Heart left ventricle (tissue), 16 donors: ENCODE results near the gene PARD3B. TPM values are rescaled to one million over a fixed set of nuclear protein-coding genes. Genes with fewer than 3 reads are reported as not detected.

Experiments used
- ATAC-seq, 4 donors: fragments of 200-7000 bp; cut with Tn5 transposase; one replicate each; pipeline ENCODE4 v1.9.1; 2020 to 2022; ENCODE audit warnings: moderate library complexity in 4 of 4, mild to moderate bottlenecking in 3 of 4, moderate number of reproducible peaks in 1 of 4
- DNase-seq, 5 donors: peaks; one replicate each; pipeline ENCODE4 v3.0.0-alpha.2; 2020
- H3K27ac ChIP-seq, 12 donors: fragments of 200-600 bp; sonication (generic) in 4 of 12; one replicate each; pipeline versions ENCODE4 v1.5.0 to v1.8.0; 2016 to 2022; ENCODE audit warnings: mild to moderate bottlenecking in 2 of 12
- H3K27me3 ChIP-seq, 9 donors: fragments of 200-600 bp; sonication (generic) in 2 of 9; one replicate each; pipeline versions ENCODE4 v1.5.1 to v1.8.0; 2016 to 2022; ENCODE audit warnings: mild to moderate bottlenecking in 3 of 9
- H3K36me3 ChIP-seq, 9 donors: fragments of 200-600 bp; sonication (generic) in 2 of 9; one replicate each; pipeline versions ENCODE4 v1.5.0 to v1.8.0; 2018 to 2022; ENCODE audit warnings: mild to moderate bottlenecking in 2 of 9
- H3K4me1 ChIP-seq, 12 donors: fragments of 200-600 bp; sonication (generic) in 4 of 12; one replicate each; pipeline versions ENCODE4 v1.5.0 to v1.8.0; 2016 to 2022; ENCODE audit warnings: mild to moderate bottlenecking in 3 of 12
- H3K4me3 ChIP-seq, 12 donors: fragments of 200-600 bp; sonication (generic) in 4 of 12; one replicate each; pipeline versions ENCODE4 v1.5.0 to v1.8.0; 2017 to 2022; ENCODE audit warnings: mild to moderate bottlenecking in 9 of 12, moderate library complexity in 4 of 12
- H3K9me3 ChIP-seq, 12 donors: fragments of 200-600 bp; sonication (generic) in 4 of 12; one replicate each; pipeline versions ENCODE4 v1.5.0 to v1.8.0; 2016 to 2022; ENCODE audit warnings: mild to moderate bottlenecking in 1 of 12
- POLR2A ChIP-seq, 2 donors: fragments of 450-650 bp; IDR thresholded peaks; one replicate each; pipeline ENCODE4 v1.6.1; 2017; ENCODE audit warnings: antibody characterized with exemption in 2 of 2, mild to moderate bottlenecking in 2 of 2, moderate library complexity in 2 of 2
- WGBS, 4 donors: extraction: QIAGEN DNeasy Blood & Tissue Kit in 2 of 4; methylation state at CpG; one replicate each; pipeline versions ENCODE4 v1.1.5 to v1.1.7; 2013 to 2018; 5-methylcytosine and 5-hydroxymethylcytosine counted together
- intact Hi-C, 10 donors: fragments of 100-400 bp; cut with DNase I; formaldehyde crosslinking; loops; one replicate each; pipeline versions ENCODE4 v1.11.1 to v1.14.2; 2022
- polyA plus RNA-seq, 2 donors: library from polyadenylated mRNA; stranded (reverse); fragments of 200-250 nt; gene quantifications; one replicate each; pipeline ENCODE4 v1.2.3, GENCODE V29; 2013
- total RNA-seq, 9 donors: library from RNA; depleted of rRNA in 2 of 9; stranded (reverse); fragments of >200 nt in 2 of 9; fragmentation: NEBNext Ultra II Directional in 3 of 9; extraction: Animal tissue kit (Norgen Biotek cat#: 25700) in 3 of 9; gene quantifications; one replicate each; pipeline versions ENCODE4 v1.1.0 to v1.2.4, GENCODE V29; 2016 to 2023
- TF ChIP-seq, protein P1 (sequence below), 12 donors: fragments of 200-600 bp; sonication (generic) in 4 of 12; IDR thresholded peaks; one replicate each; pipeline versions ENCODE4 v1.5.0 to v1.8.0; 2018 to 2022; ENCODE audit warnings: antibody characterized with exemption in 12 of 12, mild to moderate bottlenecking in 5 of 12
- donor health status: ischemic (EF 13 %, LVEDD 7.1; RV severe dilation, severe dysfunction).
- donor health status: healthy with polysubstance abuse.
- donor health status: DM: no; HTN: yes; CAD: no.
- donor health status: DM: no; HTN: no; CAD: no.
- donor health status: ischemic (EF 25% LVEDD 6.9; RV normal size, moderate dysfunction).
- donor health status: ischemic (EF 25% LVEDD 5.7; RV mildly dilated, moderate dysfunction).
- donor health status: healthy.
- donor health status: DM: yes; HTN: yes; CAD: no.
- donor health status: ischemic (EF 35%, LVEDD 5.7; RV mildly dilated, moderate dysfunction).
- donor health status: nonischemic (EF 11% LVEDD 7.7; RV severe dilation, severe dysfunction).
- donor health status: DM: yes; HTN: yes; CAD: no.
- donor health status: PGD.
- donor health status: ischemic (EF 29% LVEDD 5.4; RV normal size, mild dysfunction).
- donor health status: nonischemic (EF 23%, LVEDD 6.1; RV moderate dilation, normal function).

Gene PARD3B
- total and polyA plus RNA-seq, 11 donors = 0.71 to 15.1 (median 6.2) TPM

DNA sequence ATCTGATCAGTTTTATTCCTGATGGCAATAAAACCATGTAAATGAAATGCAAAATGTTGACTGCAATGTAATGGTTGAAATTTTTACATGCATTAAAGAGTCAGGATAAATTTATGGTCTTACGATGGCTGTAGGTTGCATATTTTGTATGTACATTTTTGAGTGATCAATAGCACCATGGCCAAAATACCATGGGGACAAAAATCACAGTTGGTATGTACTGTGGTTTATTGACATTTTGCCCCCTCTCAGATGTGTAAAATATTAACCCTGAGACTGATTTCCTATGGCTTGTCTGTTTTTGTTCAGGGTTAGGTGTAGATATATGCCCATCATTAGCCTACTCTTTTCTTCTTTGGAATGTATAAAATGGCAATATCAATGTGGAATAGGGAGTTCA is 138.1 kb downstream of the PARD3B start:
- ATAC-seq = no peak
- H3K4me1 ChIP-seq = peaks cover 0 to 14% (median 2%) of the 10 kb centered on the region in 12 donors
- no peak overlapping the region for H3K27ac ChIP-seq
- intact Hi-C loops = loop anchor here in 2 of 10 donors (10.0 kb wide), 2 partner anchors 229 to 429 kb away; no protein-coding TSS in a partner anchor
- no peak overlapping the region for H3K4me3 ChIP-seq
- WGBS, 4 donors = 95 to 100% (median 97%) methylated on average over 1 of the region's 1 CpG
- DNase-seq = no peak
- TF ChIP-seq, protein P1, sequence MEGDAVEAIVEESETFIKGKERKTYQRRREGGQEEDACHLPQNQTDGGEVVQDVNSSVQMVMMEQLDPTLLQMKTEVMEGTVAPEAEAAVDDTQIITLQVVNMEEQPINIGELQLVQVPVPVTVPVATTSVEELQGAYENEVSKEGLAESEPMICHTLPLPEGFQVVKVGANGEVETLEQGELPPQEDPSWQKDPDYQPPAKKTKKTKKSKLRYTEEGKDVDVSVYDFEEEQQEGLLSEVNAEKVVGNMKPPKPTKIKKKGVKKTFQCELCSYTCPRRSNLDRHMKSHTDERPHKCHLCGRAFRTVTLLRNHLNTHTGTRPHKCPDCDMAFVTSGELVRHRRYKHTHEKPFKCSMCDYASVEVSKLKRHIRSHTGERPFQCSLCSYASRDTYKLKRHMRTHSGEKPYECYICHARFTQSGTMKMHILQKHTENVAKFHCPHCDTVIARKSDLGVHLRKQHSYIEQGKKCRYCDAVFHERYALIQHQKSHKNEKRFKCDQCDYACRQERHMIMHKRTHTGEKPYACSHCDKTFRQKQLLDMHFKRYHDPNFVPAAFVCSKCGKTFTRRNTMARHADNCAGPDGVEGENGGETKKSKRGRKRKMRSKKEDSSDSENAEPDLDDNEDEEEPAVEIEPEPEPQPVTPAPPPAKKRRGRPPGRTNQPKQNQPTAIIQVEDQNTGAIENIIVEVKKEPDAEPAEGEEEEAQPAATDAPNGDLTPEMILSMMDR (IDR thresholded peaks at IDR 0.05) = no peak
- no peak for TF ChIP-seq POLR2A (IDR thresholded peaks at IDR 0.05)
- no peaks in the 10 kb centered on the region for H3K27me3 ChIP-seq
- no peaks in the 10 kb centered on the region for H3K36me3 ChIP-seq
- H3K9me3 ChIP-seq = no peaks in the 10 kb centered on the region

DNA sequence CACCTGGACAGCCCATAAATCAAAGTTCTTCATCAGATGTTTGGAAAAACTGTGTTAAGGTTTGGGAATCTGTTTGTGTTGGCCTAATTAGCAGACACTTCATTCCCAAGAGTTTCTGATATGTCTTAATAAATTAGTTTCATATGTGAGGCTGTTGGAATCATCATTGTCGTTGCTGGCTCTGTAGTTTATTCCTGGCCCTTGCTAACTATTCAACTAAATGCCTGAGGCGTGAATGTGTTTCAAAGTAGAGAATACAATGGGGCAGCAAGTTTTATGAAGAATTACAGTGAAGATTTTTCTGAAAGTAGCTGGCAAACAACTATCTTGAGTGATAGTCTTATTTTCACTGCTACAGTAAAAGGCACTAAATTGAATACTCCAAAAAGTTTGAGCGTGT is 141.1 kb downstream of the PARD3B start:
- Histone ChIP-seq H3K27ac (peak overlapping the region in 1 of 12 donors; percentile 36), H3K36me3 (no peaks in the 10 kb centered on the region), H3K4me1 (peaks cover 0 to 7% (median 2%) of the 10 kb centered on the region in 12 donors), H3K27me3 (no peaks in the 10 kb centered on the region), H3K4me3 (no peak overlapping the region), H3K9me3 (no peaks in the 10 kb centered on the region)
- intact Hi-C loops = loop anchor here in 2 of 10 donors (10.0 kb wide), 2 partner anchors 232 to 432 kb away; no protein-coding TSS in a partner anchor
- ATAC-seq (no peak), DNase-seq (no peak)
- 82 to 90% (median 86%) methylated on average over 3 of the region's 3 CpGs for WGBS, 4 donors
- TF ChIP-seq, protein P1 (IDR thresholded peaks at IDR 0.05) = no peak
- no peak for TF ChIP-seq POLR2A (IDR thresholded peaks at IDR 0.05)

DNA sequence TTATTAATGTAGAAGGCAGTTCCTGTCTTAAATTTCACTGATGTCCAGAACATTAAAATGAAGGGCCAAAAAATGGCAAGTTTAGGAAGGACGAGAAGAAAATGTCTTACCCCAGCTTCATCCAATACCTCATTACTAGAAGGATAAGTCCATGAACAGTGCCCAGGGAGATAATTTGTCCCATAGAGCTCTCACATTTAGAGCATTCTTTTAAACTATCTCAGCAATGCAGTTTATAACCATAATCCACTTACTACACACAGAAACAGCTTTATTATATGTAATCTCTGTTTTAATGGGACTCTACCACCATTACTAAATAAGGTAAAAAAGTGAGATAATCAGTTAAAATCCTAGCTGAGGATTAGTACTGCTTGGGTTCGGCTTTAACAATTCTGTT is 142.5 kb downstream of the PARD3B start:
- Histone ChIP-seq H3K36me3 (no peaks in the 10 kb centered on the region), H3K4me1 (peaks cover 0 to 13% (median 0%) of the 10 kb centered on the region in 12 donors), H3K27ac (peak overlapping the region in 1 of 12 donors; percentile 36), H3K4me3 (no peak overlapping the region), H3K27me3 (no peaks in the 10 kb centered on the region), H3K9me3 (no peaks in the 10 kb centered on the region)
- TF ChIP-seq, protein P1 (IDR thresholded peaks at IDR 0.05) = no peak
- TF ChIP-seq POLR2A (IDR thresholded peaks at IDR 0.05) = no peak
- ATAC-seq (no peak), DNase-seq (no peak)
- WGBS, 4 donors = 87 to 91% (median 89%) methylated on average over 2 of the region's 2 CpGs
- intact Hi-C loops = loop anchor here in 2 of 10 donors (10.0 kb wide), 2 partner anchors 233 to 433 kb away; no protein-coding TSS in a partner anchor

DNA sequence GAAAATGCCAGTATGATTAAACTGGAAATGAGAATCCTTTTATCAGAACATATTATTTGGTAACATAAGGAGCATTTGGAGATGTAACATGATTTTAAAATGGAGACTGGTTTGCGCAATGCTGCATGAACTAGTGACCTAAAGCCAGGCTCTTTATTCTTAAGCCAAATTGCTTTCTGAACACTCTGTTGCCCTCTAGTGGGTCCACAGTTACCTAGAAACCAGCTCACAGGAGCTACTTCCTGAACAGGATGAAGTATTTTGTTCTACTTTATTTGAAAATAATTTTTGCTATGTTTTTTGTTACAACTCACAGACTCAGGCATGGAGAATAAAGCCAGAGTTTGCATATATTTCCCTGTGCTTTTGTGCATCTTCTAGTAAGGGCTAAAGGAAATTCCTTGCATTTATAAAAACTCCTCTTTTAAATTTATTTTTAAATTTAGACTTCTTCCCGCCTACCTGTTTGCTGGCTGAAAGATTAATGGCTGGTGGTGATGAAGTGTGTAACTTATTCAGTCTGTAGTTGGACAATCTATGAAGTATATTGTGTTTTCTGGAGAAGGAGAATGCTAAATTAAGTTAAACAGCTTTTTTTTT is 146.7 kb downstream of the PARD3B start:
- DNase-seq (peak in 3 of 5 donors; percentile 26 to 45 (median 36)), ATAC-seq (peak; percentile 71 to 91 (median 82))
- WGBS, 4 donors = 56 to 69% (median 61%) methylated on average over 2 of the region's 2 CpGs
- no peaks in the 10 kb centered on the region for H3K27me3 ChIP-seq
- no peaks in the 10 kb centered on the region for H3K36me3 ChIP-seq
- no peak overlapping the region for H3K4me3 ChIP-seq
- H3K4me1 ChIP-seq = peaks cover 0 to 20% (median 0%) of the 10 kb centered on the region in 12 donors
- peak overlapping the region in 1 of 12 donors; percentile 20 for H3K27ac ChIP-seq
- H3K9me3 ChIP-seq = no peaks in the 10 kb centered on the region
- TF ChIP-seq, protein P1 (IDR thresholded peaks at IDR 0.05) = peak; percentile 55 to 81 (median 74)
- no peak for TF ChIP-seq POLR2A (IDR thresholded peaks at IDR 0.05)
- intact Hi-C loops = loop anchor here (1.0 to 10.0 kb wide), 13 partner anchors 365 to 993 kb away; partner anchors contain the start of gene NRP2 (in 1 of the 10)
